IMR-90 (cell line): ENCODE results near the gene DOC2B. TPM values are rescaled to one million over a fixed set of nuclear protein-coding genes. Genes with fewer than 3 reads are reported as not detected.

Source experiments
- ATAC-seq: fragments of 200-7000 bp; cut with Tn5 transposase; 2 replicates; pipeline ENCODE4 v1.9.1; 2020; ENCODE audit warnings: low read depth, mild to moderate bottlenecking, moderate library complexity
- BruUV-seq: library from RNA; stranded (reverse); fragments of 400-500 nt; replicated peaks from 2 replicates; lab custom pipeline; 2021; lab: Mats Ljungman, UMichigan
- CTCF ChIA-PET: fragments of 300-600 bp; formaldehyde crosslinking; extraction: SDS; loops from one replicate; lab custom pipeline; 2021; ENCODE audit warnings: antibody characterized with exemption; lab: Yijun Ruan, JAX
- POLR2A ChIA-PET: fragments of 300-600 bp; sonication (Branson Sonifier 250); formaldehyde crosslinking; loops from one replicate; lab custom pipeline; 2022; ENCODE audit warnings: antibody characterized with exemption; ENCODE audit not compliant: unreplicated experiment; lab: Charles Lee
- DNase-seq: peaks from one replicate; pipeline ENCODE4 v3.0.0; 2013
- H2AFZ ChIP-seq: replicated peaks from 2 replicates; pipeline ENCODE3; 2013; ENCODE audit warnings: low read length, mild to moderate bottlenecking; ENCODE audit not compliant: poor library complexity
- H2AK5ac ChIP-seq: 2 replicates; pipeline ENCODE4 v1.6.1; 2013; ENCODE audit warnings: low read depth, low read length, inconsistent platforms
- H2AK9ac ChIP-seq: replicated peaks from 2 replicates; pipeline ENCODE3; 2013; ENCODE audit warnings: mild to moderate bottlenecking, low read depth, low read length, moderate library complexity; ENCODE audit not compliant: poor library complexity
- H2BK120ac ChIP-seq: 2 replicates; pipeline ENCODE4 v1.6.1; 2013; ENCODE audit warnings: low read depth, low read length, inconsistent platforms
- H2BK15ac ChIP-seq: 3 replicates; pipeline ENCODE4 v1.6.1; 2013; ENCODE audit warnings: low read depth, low read length, inconsistent platforms
- H2BK20ac ChIP-seq: 2 replicates; pipeline ENCODE4 v1.6.1; 2013; ENCODE audit warnings: low read depth, mild to moderate bottlenecking, inconsistent platforms, low read length, moderate library complexity
- H2BK5ac ChIP-seq: 2 replicates; pipeline ENCODE4 v1.6.1; 2013; ENCODE audit warnings: mild to moderate bottlenecking, low read depth, low read length, inconsistent platforms; ENCODE audit not compliant: poor library complexity, severe bottlenecking
- H3K14ac ChIP-seq: replicated peaks from 2 replicates; pipeline ENCODE4 v1.6.1; 2013; ENCODE audit warnings: low read depth, low read length, inconsistent platforms
- H3K18ac ChIP-seq: 2 replicates; pipeline ENCODE4 v1.6.1; 2013; ENCODE audit warnings: low read depth, low read length, control low read depth
- H3K23ac ChIP-seq: 2 replicates; pipeline ENCODE4 v1.6.1; 2013; ENCODE audit warnings: low read depth, low read length, inconsistent platforms
- H3K27ac ChIP-seq: 2 replicates; pipeline ENCODE4 v1.5.1; 2013; ENCODE audit warnings: mild to moderate bottlenecking, control low read depth, low read length; ENCODE audit not compliant: insufficient read depth
- H3K27me3 ChIP-seq: 2 replicates; pipeline ENCODE4 v1.6.1; 2013; ENCODE audit warnings: low read length; ENCODE audit not compliant: control insufficient read depth, insufficient read depth
- H3K36me3 ChIP-seq: 2 replicates; pipeline ENCODE4 v1.6.1; 2013; ENCODE audit warnings: low read length, mixed read lengths; ENCODE audit not compliant: control insufficient read depth, insufficient read depth
- H3K4ac ChIP-seq: 2 replicates; pipeline ENCODE4 v1.6.1; 2013; ENCODE audit warnings: low read depth, low read length, inconsistent platforms
- H3K4me1 ChIP-seq: 2 replicates; pipeline ENCODE4 v1.6.1; 2013; ENCODE audit warnings: low read length, mixed read lengths; ENCODE audit not compliant: control insufficient read depth, insufficient read depth
- H3K4me2 ChIP-seq: 2 replicates; pipeline ENCODE4 v1.6.1; 2013; ENCODE audit warnings: low read depth, mild to moderate bottlenecking, control low read depth, low read length, moderate library complexity
- H3K4me3 ChIP-seq: 2 replicates; pipeline ENCODE4 v1.5.1; 2013; ENCODE audit warnings: low read depth, mild to moderate bottlenecking, control low read depth, low read length, moderate library complexity; ENCODE audit not compliant: insufficient read depth
- H3K56ac ChIP-seq: 2 replicates; pipeline ENCODE4 v1.6.1; 2013; ENCODE audit warnings: low read length, inconsistent platforms; ENCODE audit not compliant: insufficient read depth; ENCODE audit errors: extremely low read depth
- H3K79me1 ChIP-seq, 2 experiments: 2 replicates each; pipeline ENCODE4 v1.6.1; 2013; ENCODE audit warnings: low read length in 2 of 2, inconsistent platforms in 1 of 2, low read depth in 1 of 2
- H3K9ac ChIP-seq: 2 replicates; pipeline ENCODE4 v1.6.1; 2013; ENCODE audit warnings: low read depth, low read length, control low read depth
- H3K9me1 ChIP-seq: 2 replicates; pipeline ENCODE4 v1.6.1; 2013; ENCODE audit warnings: low read length, inconsistent platforms; ENCODE audit not compliant: insufficient read depth
- H3K9me3 ChIP-seq: 2 replicates; pipeline ENCODE4 v1.6.1; 2013; ENCODE audit warnings: low read length; ENCODE audit not compliant: control insufficient read depth, insufficient read depth
- H4K20me1 ChIP-seq: 2 replicates; pipeline ENCODE4 v1.6.1; 2013; ENCODE audit warnings: low read length, inconsistent platforms; ENCODE audit not compliant: insufficient read depth
- H4K5ac ChIP-seq: 2 replicates; pipeline ENCODE4 v1.6.1; 2013; ENCODE audit warnings: mild to moderate bottlenecking, low read depth, low read length, control low read depth
- H4K8ac ChIP-seq, 2 experiments: 2 replicates each; pipeline ENCODE4 v1.6.1; 2013; ENCODE audit warnings: low read depth in 2 of 2, low read length in 2 of 2, control low read depth in 1 of 2, inconsistent platforms in 1 of 2
- H4K91ac ChIP-seq: 2 replicates; pipeline ENCODE4 v1.6.1; 2013; ENCODE audit warnings: low read depth, low read length, inconsistent platforms; ENCODE audit not compliant: insufficient read depth
- FOS ChIP-seq: fragments of 150-350 bp; IDR thresholded peaks from 2 replicates; pipeline ENCODE4 v1.6.1; 2016; ENCODE audit warnings: low read depth, low read length
- MAZ ChIP-seq: IDR thresholded peaks from 2 replicates; pipeline ENCODE4 v1.6.1; 2012; ENCODE audit warnings: low read depth, mild to moderate bottlenecking, low read length, improper control_type of control experiment, moderate library complexity, borderline replicate concordance
- NFE2L2 ChIP-seq: fragments of 150-350 bp; IDR thresholded peaks from 2 replicates; pipeline ENCODE4 v1.6.1; 2016; ENCODE audit warnings: low read depth, mild to moderate bottlenecking, low read length
- POLR2A ChIP-seq: IDR thresholded peaks from 2 replicates; pipeline ENCODE4 v1.6.1; 2012; ENCODE audit warnings: mild to moderate bottlenecking, low read depth, low read length
- RAD21 ChIP-seq: IDR thresholded peaks from 2 replicates; pipeline ENCODE4 v1.6.1; 2012; ENCODE audit warnings: low read length, improper control_type of control experiment
- RCOR1 ChIP-seq: IDR thresholded peaks from 2 replicates; pipeline ENCODE4 v1.6.1; 2012; ENCODE audit warnings: mild to moderate bottlenecking, low read length, improper control_type of control experiment; ENCODE audit not compliant: insufficient replicate concordance
- WGBS, 2 experiments: methylation state at CpG; one replicate each; pipeline versions ENCODE4 v1.1.5 to v1.1.7; 2013; ENCODE audit warnings: missing lambda C conversion rate in 2 of 2; ENCODE audit not compliant: insufficient read length in 1 of 2; ENCODE audit errors: extremely low coverage in 2 of 2; 5-methylcytosine and 5-hydroxymethylcytosine counted together
- dilution Hi-C: fragments of 300-500 bp; cut with HindIII; formaldehyde crosslinking; loops from one replicate; pipeline ENCODE4 v1.14.3; 2018; ENCODE audit warnings: low sequenced_read_pairs; ENCODE audit not compliant: unreplicated experiment
- in situ Hi-C: fragments of 300-500 bp; cut with MboI; formaldehyde crosslinking; loops from 3 replicates; pipeline ENCODE4 v1.14.3; 2019; ENCODE audit warnings: low sequenced_read_pairs, inconsistent platforms, mixed read lengths
- intact Hi-C: fragments of 100-400 bp; cut with micrococcal nuclease; formaldehyde crosslinking; loops from 2 replicates; pipeline ENCODE4 v1.10.0; 2022
- polyA plus RNA-seq, 3 experiments: library from polyadenylated mRNA; depleted of rRNA; stranded (reverse); fragments of >200 nt; gene quantifications; 2 replicates each; pipeline ENCODE4 v1.2.3, GENCODE V29; 2012; ENCODE audit warnings: low replicate concordance in 1 of 3
- total RNA-seq: library from RNA; depleted of rRNA; stranded (reverse); fragments of >200 nt; gene quantifications from 2 replicates; pipeline ENCODE4 v1.2.3, GENCODE V29; 2012

The DOC2B gene
- total and polyA plus RNA-seq, 2 of the 4 experiments (the other 2 are of a cell fraction): not detected

- Histone ChIP-seq H3K56ac (no peak overlapping the region), H3K4me1 (peaks cover 2% of the 10 kb centered on the region; the same call in 1 of the 2 replicates), H2BK120ac (no peak overlapping the region), H3K9ac (no peak overlapping the region), H4K20me1 (no peaks in the 10 kb centered on the region), H2AFZ (no peak overlapping the region), H3K23ac (no peak overlapping the region), H3K4ac (no peak overlapping the region), H3K4me2 (no peak overlapping the region), H2BK5ac (no peak overlapping the region), H3K9me3 (no peaks in the 10 kb centered on the region), H2BK15ac (no peak overlapping the region), H2BK20ac (no peak overlapping the region), H2AK5ac (no peak overlapping the region), H2AK9ac (no peak overlapping the region), H3K14ac (no peak overlapping the region), H3K4me3 (no peak overlapping the region), H4K91ac (no peak overlapping the region), H3K79me1 (no peaks in the 10 kb centered on the region), H3K9me1 (no peaks in the 10 kb centered on the region), H3K36me3 (no peaks in the 10 kb centered on the region), H4K8ac (no peak overlapping the region), H3K18ac (no peak overlapping the region), H3K27ac (no peak overlapping the region), H4K5ac (no peak overlapping the region), H3K27me3 (peaks cover 11% of the 10 kb centered on the region)
- in situ Hi-C loops: no loop called here
- no TSS peak for BruUV-seq
- no peak for DNase-seq
- WGBS, 2 experiments: 19% methylated on average over 2 of the region's 9 CpGs; no CpG with 5 or more reads in 1 of the 2 experiments
- TF ChIP-seq POLR2A (no peak), MAZ (no peak), FOS (no peak), RCOR1 (no peak), RAD21 (no peak), NFE2L2 (no peak)
- ChIA-PET CTCF (interaction anchor here (0.6 to 0.7 kb wide), 2 partner anchors 262 to 620 kb away, joined by 3 read pairs; no protein-coding TSS in a partner anchor), POLR2A (no interaction called here)
- intact Hi-C loops: no loop called here
- dilution Hi-C loops: no loop called here
- ATAC-seq: no peak
Measured at GRCh38 chr17:149897-150584, 31.4 kb downstream of the DOC2B start.
